Endodermal cell (in vitro differentiated cells): Measurements from ENCODE around the gene SMIM23. TPM values are rescaled to one million over a fixed set of nuclear protein-coding genes. Genes with fewer than 3 reads are reported as not detected.

Experiments used
- DNase-seq: peaks from one replicate; pipeline ENCODE4 v3.0.0-alpha.2; 2017
- H3K27ac ChIP-seq: 2 replicates; pipeline ENCODE4 v1.5.1; 2013; ENCODE audit warnings: mild to moderate bottlenecking, low read depth, low read length, moderate library complexity
- H3K27me3 ChIP-seq: 2 replicates; pipeline ENCODE4 v1.6.1; 2013; ENCODE audit warnings: mild to moderate bottlenecking, low read length, moderate library complexity; ENCODE audit not compliant: insufficient read depth, control insufficient read depth, poor library complexity, severe bottlenecking
- H3K36me3 ChIP-seq: 2 replicates; pipeline ENCODE4 v1.7.0; 2013; ENCODE audit warnings: mild to moderate bottlenecking, low read length, moderate library complexity; ENCODE audit not compliant: control insufficient read depth, insufficient read depth
- H3K4me1 ChIP-seq: one replicate; pipeline ENCODE4 v1.7.0; 2013; ENCODE audit warnings: low read length; ENCODE audit not compliant: control insufficient read depth, insufficient read depth
- H3K4me3 ChIP-seq: 2 replicates; pipeline ENCODE4 v1.5.1; 2013; ENCODE audit warnings: mild to moderate bottlenecking, low read length, moderate library complexity
- H3K9ac ChIP-seq: 2 replicates; pipeline ENCODE4 v1.6.1; 2013; ENCODE audit warnings: mild to moderate bottlenecking, low read length, moderate library complexity; ENCODE audit not compliant: poor library complexity, severe bottlenecking; ENCODE audit errors: extremely low read depth
- H3K9me3 ChIP-seq: 2 replicates; pipeline ENCODE4 v1.6.1; 2013; ENCODE audit warnings: mild to moderate bottlenecking, low read length, moderate library complexity; ENCODE audit not compliant: control insufficient read depth
- H3K27ac Mint-ChIP-seq: 2 replicates; pipeline ENCODE4 v1.8.0; 2020; ENCODE audit warnings: mixed read lengths
- H3K27me3 Mint-ChIP-seq: 2 replicates; pipeline ENCODE4 v1.8.0; 2021; ENCODE audit warnings: mild to moderate bottlenecking, mixed read lengths; ENCODE audit not compliant: insufficient read depth
- H3K36me3 Mint-ChIP-seq: 2 replicates; pipeline ENCODE4 v1.8.0; 2020; ENCODE audit warnings: low read depth, mixed read lengths
- H3K4me1 Mint-ChIP-seq: 2 replicates; pipeline ENCODE4 v1.8.0; 2020; ENCODE audit warnings: mixed read lengths
- H3K4me3 Mint-ChIP-seq: 2 replicates; pipeline ENCODE4 v1.8.0; 2020; ENCODE audit warnings: mild to moderate bottlenecking, moderate library complexity, mixed read lengths
- H3K9me3 Mint-ChIP-seq: 2 replicates; pipeline ENCODE4 v1.8.0; 2020; ENCODE audit warnings: mild to moderate bottlenecking, mixed read lengths
- WGBS, 2 experiments: methylation state at CpG; one replicate each; pipeline versions ENCODE4 v1.1.5 to v1.1.7; 2013; ENCODE audit warnings: missing lambda C conversion rate in 2 of 2, mixed read lengths in 1 of 2; ENCODE audit not compliant: insufficient coverage in 1 of 2, insufficient read length in 1 of 2; 5-methylcytosine and 5-hydroxymethylcytosine counted together
- total RNA-seq, 2 donors: library from RNA; stranded (reverse); fragmentation: NEBNext Ultra II Directional in 1 of 2; extraction: Animal tissue kit (Norgen Biotek cat#: 25700) in 1 of 2; gene quantifications; 2 replicates in 1 of 2; 3 replicates in 1 of 2; pipeline ENCODE4 v1.2.1, GENCODE V29; 2021
- TF ChIP-seq, protein P1 (sequence below): fragments of 200-600 bp; sonication (generic); conservative IDR thresholded peaks from 2 replicates; pipeline ENCODE4 v1.5.0; 2021; ENCODE audit warnings: antibody characterized with exemption, mild to moderate bottlenecking

The SMIM23 gene
- total RNA-seq, 2 donors from 2014 or later = not detected

DNA sequence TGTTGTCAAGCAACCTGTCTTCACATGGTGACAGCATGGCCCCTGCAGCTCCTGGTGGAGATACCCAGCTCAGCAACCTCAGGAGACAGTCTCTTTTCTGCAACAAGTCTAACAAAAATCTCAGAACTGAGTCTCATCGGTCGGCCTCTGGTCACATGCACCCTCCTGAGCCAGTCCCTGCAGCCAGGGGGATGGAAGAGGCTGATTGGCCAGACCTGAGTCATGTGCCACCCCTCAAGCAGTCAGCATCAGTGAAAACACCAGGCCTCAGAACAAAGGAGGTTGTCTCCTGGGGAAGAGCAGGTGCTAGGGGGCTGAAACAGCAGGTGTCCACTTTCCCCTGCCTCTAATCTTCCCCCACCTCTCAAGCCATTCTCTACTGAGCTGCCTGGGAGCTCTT, 54.4 kb downstream of the SMIM23 start:
- Histone ChIP-seq H3K27me3 (no peaks in the 10 kb centered on the region), H3K9me3 (no peaks in the 10 kb centered on the region), H3K4me3 (no peak overlapping the region), H3K9ac (no peak overlapping the region), H3K36me3 (no peaks in the 10 kb centered on the region), H3K27ac (no peak overlapping the region), H3K4me1 (no peaks in the 10 kb centered on the region)
- Mint-ChIP-seq H3K4me1 (peaks cover 2% of the 10 kb centered on the region), H3K27me3 (peaks cover 3% of the 10 kb centered on the region), H3K36me3 (peaks cover 9% of the 10 kb centered on the region), H3K27ac (no peak overlapping the region), H3K9me3 (no peaks in the 10 kb centered on the region), H3K4me3 (no peak overlapping the region)
- no peak for DNase-seq
- TF ChIP-seq, protein P1, sequence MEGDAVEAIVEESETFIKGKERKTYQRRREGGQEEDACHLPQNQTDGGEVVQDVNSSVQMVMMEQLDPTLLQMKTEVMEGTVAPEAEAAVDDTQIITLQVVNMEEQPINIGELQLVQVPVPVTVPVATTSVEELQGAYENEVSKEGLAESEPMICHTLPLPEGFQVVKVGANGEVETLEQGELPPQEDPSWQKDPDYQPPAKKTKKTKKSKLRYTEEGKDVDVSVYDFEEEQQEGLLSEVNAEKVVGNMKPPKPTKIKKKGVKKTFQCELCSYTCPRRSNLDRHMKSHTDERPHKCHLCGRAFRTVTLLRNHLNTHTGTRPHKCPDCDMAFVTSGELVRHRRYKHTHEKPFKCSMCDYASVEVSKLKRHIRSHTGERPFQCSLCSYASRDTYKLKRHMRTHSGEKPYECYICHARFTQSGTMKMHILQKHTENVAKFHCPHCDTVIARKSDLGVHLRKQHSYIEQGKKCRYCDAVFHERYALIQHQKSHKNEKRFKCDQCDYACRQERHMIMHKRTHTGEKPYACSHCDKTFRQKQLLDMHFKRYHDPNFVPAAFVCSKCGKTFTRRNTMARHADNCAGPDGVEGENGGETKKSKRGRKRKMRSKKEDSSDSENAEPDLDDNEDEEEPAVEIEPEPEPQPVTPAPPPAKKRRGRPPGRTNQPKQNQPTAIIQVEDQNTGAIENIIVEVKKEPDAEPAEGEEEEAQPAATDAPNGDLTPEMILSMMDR = no peak
- 42 to 46% methylated on average over 2 of the region's 2 CpGs for WGBS, 2 experiments

Other genes starting within 250 kb of the SMIM23 start
- gene FBXW11, start 220.8 kb downstream of the SMIM23 start, total RNA-seq = 10 to 100 TPM; 42.2 to 49.4 TPM